ENCODE results near the gene NEK7.
"Not testable (repeated sequence)": the region's sequence is repeated elsewhere in the genome, so short reads cannot be mapped to it uniquely, and the experiment has no call there.

Gene NEK7

GRCh38 chr1:198156745-198157240 lies at the start of gene NEK7:
TSS of gene NEK7 (plus strand) at chr1:198156998. CDS start at chr1:198232581, 75,583 bp downstream.
- DNase-seq: peak; percentile 88 to 95 (median 92)

GRCh38 chr1:198107091-198107501 lies 49.7 kb upstream of the NEK7 start:
- no peak for DNase-seq

DNA sequence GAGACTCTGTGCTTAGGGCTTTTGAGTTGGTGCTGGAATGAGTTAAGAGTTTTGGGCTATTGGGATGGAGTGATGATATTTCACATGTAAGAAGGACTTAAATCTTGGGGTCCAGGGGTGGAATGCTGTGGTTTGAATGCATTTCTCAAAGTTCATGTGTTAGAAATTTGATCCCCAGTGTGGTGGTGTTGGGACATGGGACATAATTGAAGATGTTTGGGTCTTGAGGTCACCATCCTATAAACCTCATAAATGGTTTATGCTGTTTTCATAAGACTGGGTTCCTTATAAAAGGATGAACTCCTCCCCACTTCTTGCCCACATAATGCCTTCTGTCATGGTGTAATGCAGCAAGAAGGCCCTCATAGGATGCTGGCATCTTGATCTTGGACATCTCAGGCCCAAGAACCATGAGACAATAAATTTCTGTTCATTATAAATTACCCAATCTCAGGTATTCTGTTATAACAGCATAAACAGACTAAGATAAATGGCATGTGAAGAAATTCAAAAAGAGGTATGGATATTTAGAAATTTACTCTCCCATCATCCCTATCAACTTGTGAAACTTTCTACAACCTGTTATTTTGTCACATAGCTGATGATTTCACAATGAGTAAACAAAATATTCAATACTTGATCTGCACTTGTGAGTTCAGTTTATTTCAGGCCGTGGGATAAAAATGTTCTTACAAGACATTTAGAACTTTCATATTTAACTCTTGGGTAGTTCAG lies 48.0 kb upstream of the NEK7 start:
- no peak for DNase-seq

DNA sequence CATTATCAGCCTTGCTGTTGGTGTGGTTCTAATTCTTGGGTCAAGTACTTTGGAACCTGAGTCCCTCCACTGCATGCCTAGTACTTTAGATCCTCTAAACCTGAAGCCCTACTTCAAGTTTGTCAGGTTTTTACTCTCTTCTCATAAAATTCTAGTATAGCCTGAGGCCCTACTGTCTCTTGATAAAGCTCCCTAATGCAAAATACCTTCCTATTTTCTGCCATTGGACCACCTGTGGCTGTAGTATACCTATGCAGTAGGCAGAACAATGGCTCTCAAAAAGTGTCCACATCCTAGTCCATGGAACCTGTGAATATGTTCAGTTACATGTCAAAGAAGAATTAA lies 47.5 kb upstream of the NEK7 start:
- no peak for DNase-seq

GRCh38 chr1:198113342-198113750 lies 43.5 kb upstream of the NEK7 start:
- no peak for DNase-seq

- DNase-seq: no peak
Observed at GRCh38 chr1:198116069-198116468, 40.7 kb upstream of the NEK7 start.

GRCh38 chr1:198116469-198116868 lies 40.3 kb upstream of the NEK7 start:
- no peak for DNase-seq

DNA sequence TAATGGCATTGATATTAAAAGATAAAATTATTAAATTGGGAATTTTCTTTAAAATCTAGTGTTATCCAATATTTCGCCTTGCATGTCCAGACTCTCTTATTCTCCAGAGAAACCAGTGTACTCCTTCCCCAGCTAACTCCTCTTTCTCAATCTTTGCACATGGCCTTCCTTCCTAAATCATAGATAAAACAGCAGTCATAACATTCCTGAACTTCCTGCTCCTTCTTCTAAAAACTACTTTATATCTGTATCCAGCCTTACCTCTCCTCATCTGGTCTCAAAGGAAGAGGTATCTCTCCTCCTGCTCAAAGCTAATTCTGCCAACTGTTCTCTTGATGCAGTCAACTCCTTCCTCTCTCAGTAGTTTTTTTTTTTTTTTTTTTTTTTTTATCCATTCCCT lies 39.5 kb upstream of the NEK7 start:
- no peak for DNase-seq

DNA sequence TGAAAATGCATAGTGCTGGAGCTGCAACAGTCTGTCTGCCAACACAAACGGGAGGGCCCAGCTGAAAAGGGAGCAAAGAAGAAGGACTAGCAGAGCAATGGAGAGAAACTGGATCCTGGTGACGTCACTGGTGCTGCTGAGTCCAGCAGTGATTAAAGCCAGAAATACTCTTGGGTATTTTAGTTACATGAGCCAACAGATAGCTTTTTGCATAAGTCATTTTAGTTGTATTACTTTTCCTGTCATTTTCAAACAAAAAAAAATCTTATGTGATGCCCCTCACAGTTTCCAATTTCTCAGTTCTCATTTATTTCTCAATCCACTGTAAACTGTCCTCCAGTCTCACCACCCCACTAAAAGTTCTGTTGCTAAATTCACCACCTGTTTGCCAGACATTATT lies 38.7 kb upstream of the NEK7 start:
- no peak for DNase-seq

GRCh38 chr1:198119906-198120305 lies 36.9 kb upstream of the NEK7 start:
- DNase-seq: no peak

GRCh38 chr1:198121056-198121826 lies 35.6 kb upstream of the NEK7 start:
- peak in 2 of 3 donors; percentile 7 to 32 for DNase-seq

DNA sequence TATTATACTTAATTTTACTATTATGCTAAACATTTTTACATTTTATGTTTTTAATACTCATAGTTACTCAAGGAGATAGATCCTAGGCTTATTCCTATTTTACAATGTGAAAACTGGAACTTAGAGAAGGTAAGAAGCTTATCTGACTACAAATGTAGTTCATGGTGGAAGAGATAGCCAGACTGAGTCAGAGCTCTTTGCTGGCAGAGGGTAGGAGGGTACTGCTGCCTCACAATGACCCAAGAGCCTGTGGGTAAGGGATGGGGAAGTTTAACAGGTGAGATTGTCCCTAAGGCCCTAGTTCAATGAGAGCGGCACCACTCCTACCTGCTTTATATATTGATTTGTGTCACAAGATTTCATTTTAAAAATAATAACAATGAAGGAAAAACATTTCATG lies 34.1 kb upstream of the NEK7 start:
- no peak for DNase-seq

GRCh38 chr1:198123133-198123532 lies 33.7 kb upstream of the NEK7 start:
- DNase-seq: no peak

GRCh38 chr1:198124673-198125072 lies 32.1 kb upstream of the NEK7 start:
- no peak for DNase-seq

DNA sequence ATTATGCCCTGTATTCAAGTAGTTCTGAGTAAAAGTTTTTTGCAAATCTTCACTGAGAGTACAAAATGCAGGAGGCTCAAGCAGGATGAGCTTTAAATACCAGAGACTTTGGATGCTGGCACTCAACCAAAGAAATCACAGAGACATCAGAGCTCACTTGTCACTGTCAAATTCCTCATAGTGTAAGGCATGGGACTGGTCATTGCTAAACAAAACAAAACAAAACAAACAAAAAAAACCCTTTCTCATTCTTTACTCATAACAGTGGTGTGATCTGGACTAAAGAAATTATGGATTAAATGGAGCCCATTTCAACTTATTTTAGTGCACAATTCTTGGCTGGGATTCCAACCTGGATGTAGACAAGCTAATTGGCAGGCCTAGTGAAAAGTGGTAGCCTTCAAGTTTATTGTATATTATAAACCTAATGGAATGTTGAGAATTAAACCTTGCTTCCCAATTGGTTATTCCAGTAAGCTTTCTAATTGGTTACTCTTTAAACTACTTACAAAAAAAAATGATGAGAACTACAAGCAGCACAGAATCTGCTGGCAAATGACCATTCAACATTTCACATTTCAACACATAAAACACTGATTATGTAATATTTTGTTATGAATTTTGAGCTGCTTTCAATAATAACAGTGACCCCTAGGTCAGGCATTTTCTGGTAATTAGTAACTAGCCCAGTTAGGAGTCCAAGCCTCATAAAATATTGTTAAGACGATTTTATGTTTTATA lies 30.6 kb upstream of the NEK7 start:
- DNase-seq: no peak

DNA sequence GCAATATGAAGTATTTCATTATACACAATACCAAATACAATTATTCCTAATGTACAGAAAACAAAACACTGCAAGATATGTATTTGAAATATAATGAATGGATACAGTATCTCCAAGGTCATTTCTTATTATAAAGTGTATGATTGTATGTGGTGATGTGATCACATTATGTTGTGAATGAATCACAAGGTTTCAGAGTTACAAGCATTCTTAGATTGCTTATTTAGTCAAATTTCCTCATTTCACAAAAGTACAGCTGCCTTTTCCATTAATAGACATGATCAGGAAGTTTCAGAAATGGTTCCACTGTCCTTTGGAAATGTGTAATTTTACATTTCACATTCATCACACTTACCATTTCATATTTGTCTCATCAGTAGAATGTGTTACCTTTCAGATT lies 28.3 kb upstream of the NEK7 start:
- peak; percentile 27 to 76 (median 70) for DNase-seq

DNA sequence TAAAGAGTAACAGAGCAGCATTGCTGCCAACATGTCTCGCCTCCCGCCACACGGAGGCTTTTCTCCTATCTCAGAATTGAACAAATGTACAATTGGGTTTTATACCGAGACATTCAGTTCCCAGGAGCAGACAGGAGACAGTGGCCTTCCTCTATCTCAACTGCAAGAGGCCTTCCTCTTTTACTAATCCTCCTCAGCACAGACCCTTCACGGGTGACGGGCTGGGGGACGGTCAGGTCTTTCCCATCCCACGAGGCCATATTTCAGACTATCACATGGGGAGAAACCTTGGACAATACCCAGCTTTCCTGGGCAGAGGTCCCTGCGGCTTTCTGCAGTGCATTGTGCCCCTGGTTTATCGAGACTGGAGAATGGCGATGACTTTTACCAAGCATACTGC lies 26.7 kb upstream of the NEK7 start:
- DNase-seq: not testable (repeated sequence)

DNA sequence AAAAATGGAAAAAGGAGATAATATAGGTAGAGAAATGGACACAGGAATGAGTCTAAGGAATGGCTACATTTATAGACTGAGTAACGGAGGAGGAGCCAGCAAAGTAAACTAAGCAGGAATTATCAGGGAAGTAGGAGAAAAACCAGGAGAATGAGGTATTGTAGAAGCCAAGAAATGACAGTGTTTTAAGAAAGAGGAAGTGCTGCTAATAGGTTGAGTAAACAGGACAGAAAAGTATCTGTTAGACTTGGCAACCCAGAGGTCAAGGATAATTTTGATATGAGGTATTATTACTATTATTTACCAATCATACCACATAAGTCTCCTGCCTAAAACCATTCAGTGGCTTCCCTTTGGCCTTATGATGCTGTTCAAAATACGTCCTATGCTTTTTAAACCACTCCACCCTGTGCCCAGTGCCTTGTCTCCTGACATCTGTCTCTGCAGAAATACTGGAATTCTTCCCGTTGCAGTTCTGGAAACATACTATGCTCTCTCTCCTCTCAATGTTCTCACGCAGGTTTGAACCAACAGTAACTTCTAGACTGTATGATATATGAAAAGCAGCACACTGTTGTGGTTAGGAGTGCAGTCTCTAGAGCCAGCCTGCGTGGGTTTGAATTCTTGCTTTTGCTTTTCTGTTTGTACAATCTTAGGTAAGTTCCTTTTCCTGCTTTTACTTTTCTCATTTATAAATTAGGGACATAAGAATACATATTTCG lies 24.6 kb upstream of the NEK7 start:
- peak in 1 of 3 donors; percentile 27 for DNase-seq

- no peak for DNase-seq
Observed at GRCh38 chr1:198134252-198134651, 22.5 kb upstream of the NEK7 start.

- no peak for DNase-seq
Observed at GRCh38 chr1:198135366-198135765, 21.4 kb upstream of the NEK7 start.

DNA sequence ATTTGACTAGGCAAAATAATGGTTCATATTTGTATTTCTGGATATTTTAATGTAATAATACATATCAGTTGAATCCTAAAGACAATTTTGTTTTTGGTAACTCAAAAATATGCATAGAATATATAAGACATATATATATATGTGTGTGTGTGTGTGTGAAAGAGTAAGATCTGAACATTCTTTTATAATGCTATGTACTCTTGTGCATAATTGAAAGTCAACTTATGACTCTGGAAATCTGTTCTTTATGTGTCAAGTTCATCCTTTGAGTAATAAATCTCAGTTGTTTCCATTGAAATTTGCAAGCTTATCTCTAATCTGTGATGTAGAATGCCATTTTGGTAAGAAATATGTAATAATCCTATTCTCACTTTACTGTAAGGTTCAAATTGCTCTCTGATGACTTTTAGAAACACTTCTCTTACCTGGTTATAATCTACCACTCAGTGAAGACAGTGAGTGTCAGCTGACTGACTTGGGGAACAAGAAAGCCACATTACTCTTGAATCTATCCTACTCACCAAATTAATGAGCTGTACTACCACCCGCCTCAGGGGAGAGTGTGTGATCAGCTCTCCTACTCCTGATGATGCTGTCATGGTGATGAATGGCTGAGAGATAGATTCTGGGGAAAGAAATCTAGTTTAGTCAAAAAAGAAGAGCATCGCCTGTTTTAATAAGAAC lies 15.0 kb upstream of the NEK7 start:
- DNase-seq: no peak

- DNase-seq: no peak
Observed at GRCh38 chr1:198143797-198144196, 13.0 kb upstream of the NEK7 start.
